ENCODE data around the gene FBXL7. TPM values are rescaled to one million over a fixed set of nuclear protein-coding genes. Genes with fewer than 3 reads are reported as not detected.

FBXL7 gene
- total and polyA plus RNA-seq, 4 donors, result 0.24 to 1.4 (median 1.2) TPM

GRCh38 chr5:15737871-15738664 lies 238.1 kb downstream of the FBXL7 start:
- no peaks in the 10 kb centered on the region for H3K36me3 ChIP-seq (ENCODE audit: control insufficient read depth in 4 of 4, insufficient read depth in 3 of 4, low read depth in 1 of 4, low read length in 3 of 4)
- WGBS, result 74% methylated on average over 5 of the region's 5 CpGs
- H3K4me1 ChIP-seq (ENCODE audit: control insufficient read depth in 4 of 4, insufficient read depth in 4 of 4, low read length in 3 of 4), result no peaks in the 10 kb centered on the region
- H3K27me3 ChIP-seq (ENCODE audit: control insufficient read depth in 4 of 4, insufficient read depth in 4 of 4, low read length in 3 of 4), result no peaks in the 10 kb centered on the region
- H3K4me3 ChIP-seq (ENCODE audit: low read depth in 1 of 3, low read length in 3 of 3), result no peak overlapping the region
- TF ChIP-seq ZBTB33 (IDR thresholded peaks at IDR 0.05), result no peak
- TF ChIP-seq, protein P1, sequence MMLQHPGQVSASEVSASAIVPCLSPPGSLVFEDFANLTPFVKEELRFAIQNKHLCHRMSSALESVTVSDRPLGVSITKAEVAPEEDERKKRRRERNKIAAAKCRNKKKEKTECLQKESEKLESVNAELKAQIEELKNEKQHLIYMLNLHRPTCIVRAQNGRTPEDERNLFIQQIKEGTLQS (IDR thresholded peaks at IDR 0.05), result no peak
- TF ChIP-seq, protein P2, sequence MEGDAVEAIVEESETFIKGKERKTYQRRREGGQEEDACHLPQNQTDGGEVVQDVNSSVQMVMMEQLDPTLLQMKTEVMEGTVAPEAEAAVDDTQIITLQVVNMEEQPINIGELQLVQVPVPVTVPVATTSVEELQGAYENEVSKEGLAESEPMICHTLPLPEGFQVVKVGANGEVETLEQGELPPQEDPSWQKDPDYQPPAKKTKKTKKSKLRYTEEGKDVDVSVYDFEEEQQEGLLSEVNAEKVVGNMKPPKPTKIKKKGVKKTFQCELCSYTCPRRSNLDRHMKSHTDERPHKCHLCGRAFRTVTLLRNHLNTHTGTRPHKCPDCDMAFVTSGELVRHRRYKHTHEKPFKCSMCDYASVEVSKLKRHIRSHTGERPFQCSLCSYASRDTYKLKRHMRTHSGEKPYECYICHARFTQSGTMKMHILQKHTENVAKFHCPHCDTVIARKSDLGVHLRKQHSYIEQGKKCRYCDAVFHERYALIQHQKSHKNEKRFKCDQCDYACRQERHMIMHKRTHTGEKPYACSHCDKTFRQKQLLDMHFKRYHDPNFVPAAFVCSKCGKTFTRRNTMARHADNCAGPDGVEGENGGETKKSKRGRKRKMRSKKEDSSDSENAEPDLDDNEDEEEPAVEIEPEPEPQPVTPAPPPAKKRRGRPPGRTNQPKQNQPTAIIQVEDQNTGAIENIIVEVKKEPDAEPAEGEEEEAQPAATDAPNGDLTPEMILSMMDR (IDR thresholded peaks at IDR 0.05; ENCODE audit: low read depth, low read length, missing input control), result no peak
- TF ChIP-seq YY1 (IDR thresholded peaks at IDR 0.05), result no peak
- no peak for TF ChIP-seq TAF1 (conservative IDR thresholded peaks at IDR 0.05)
- TF ChIP-seq RXRA (IDR thresholded peaks at IDR 0.05), result no peak
- TF ChIP-seq NR2F2 (IDR thresholded peaks at IDR 0.05), result no peak
- TF ChIP-seq, protein P3, sequence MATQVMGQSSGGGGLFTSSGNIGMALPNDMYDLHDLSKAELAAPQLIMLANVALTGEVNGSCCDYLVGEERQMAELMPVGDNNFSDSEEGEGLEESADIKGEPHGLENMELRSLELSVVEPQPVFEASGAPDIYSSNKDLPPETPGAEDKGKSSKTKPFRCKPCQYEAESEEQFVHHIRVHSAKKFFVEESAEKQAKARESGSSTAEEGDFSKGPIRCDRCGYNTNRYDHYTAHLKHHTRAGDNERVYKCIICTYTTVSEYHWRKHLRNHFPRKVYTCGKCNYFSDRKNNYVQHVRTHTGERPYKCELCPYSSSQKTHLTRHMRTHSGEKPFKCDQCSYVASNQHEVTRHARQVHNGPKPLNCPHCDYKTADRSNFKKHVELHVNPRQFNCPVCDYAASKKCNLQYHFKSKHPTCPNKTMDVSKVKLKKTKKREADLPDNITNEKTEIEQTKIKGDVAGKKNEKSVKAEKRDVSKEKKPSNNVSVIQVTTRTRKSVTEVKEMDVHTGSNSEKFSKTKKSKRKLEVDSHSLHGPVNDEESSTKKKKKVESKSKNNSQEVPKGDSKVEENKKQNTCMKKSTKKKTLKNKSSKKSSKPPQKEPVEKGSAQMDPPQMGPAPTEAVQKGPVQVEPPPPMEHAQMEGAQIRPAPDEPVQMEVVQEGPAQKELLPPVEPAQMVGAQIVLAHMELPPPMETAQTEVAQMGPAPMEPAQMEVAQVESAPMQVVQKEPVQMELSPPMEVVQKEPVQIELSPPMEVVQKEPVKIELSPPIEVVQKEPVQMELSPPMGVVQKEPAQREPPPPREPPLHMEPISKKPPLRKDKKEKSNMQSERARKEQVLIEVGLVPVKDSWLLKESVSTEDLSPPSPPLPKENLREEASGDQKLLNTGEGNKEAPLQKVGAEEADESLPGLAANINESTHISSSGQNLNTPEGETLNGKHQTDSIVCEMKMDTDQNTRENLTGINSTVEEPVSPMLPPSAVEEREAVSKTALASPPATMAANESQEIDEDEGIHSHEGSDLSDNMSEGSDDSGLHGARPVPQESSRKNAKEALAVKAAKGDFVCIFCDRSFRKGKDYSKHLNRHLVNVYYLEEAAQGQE (IDR thresholded peaks at IDR 0.05), result no peak
- no peak for TF ChIP-seq EGR1 (IDR thresholded peaks at IDR 0.05; ENCODE audit: low read depth in 2 of 2)
- no peak for TF ChIP-seq SP1 (IDR thresholded peaks at IDR 0.05)
- no peak for TF ChIP-seq HNF4A (conservative IDR thresholded peaks at IDR 0.05)
- TF ChIP-seq JUND (IDR thresholded peaks at IDR 0.05), result no peak
- TF ChIP-seq MAX (IDR thresholded peaks at IDR 0.05), result no peak
- TF ChIP-seq FOXA1 (IDR thresholded peaks at IDR 0.05), result no peak
- no peak for TF ChIP-seq RAD21 (IDR thresholded peaks at IDR 0.05)
- DNase-seq (ENCODE audit: low spot score), result no peak
- no peaks in the 10 kb centered on the region for H3K9me3 ChIP-seq (ENCODE audit: control insufficient read depth in 4 of 4, low read length in 3 of 4)
- no peak overlapping the region for H3K27ac ChIP-seq (ENCODE audit: low read depth in 1 of 2, low read length in 2 of 2)
- no peak overlapping the region for H3K9ac ChIP-seq (ENCODE audit: low read depth in 1 of 2, low read length in 2 of 2)

DNA sequence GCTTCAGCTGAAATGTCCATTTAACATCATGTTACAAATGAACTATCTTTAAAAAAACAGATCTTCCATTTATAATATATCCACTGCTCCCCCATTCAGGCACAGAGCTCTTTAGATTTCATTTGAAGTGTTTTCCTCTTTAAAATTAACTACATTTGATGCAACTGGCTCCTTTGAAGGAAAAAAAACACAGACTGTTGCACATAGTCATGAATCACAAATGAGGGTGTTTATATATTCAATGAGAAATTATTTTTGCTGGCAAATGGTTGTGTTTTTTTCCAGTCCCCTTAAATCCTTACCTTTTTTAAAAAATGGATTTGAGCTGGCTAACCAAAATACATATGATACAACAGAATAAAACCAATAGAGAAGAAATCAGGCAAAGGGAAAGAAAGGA lies 240.4 kb downstream of the FBXL7 start:
- Histone ChIP-seq H3K4me1 (ENCODE audit: control insufficient read depth in 4 of 4, insufficient read depth in 4 of 4, low read length in 3 of 4) (no peaks in the 10 kb centered on the region), H3K9ac (ENCODE audit: low read depth in 1 of 2, low read length in 2 of 2) (no peak overlapping the region), H3K4me3 (ENCODE audit: low read depth in 1 of 3, low read length in 3 of 3) (no peak overlapping the region), H3K27me3 (ENCODE audit: control insufficient read depth in 4 of 4, insufficient read depth in 4 of 4, low read length in 3 of 4) (no peaks in the 10 kb centered on the region), H3K27ac (ENCODE audit: low read depth in 1 of 2, low read length in 2 of 2) (no peak overlapping the region), H3K36me3 (ENCODE audit: control insufficient read depth in 4 of 4, insufficient read depth in 3 of 4, low read depth in 1 of 4, low read length in 3 of 4) (no peaks in the 10 kb centered on the region), H3K9me3 (ENCODE audit: control insufficient read depth in 4 of 4, low read length in 3 of 4) (no peaks in the 10 kb centered on the region)
- no peak for DNase-seq (ENCODE audit: low spot score)
- TF ChIP-seq MAX (IDR thresholded peaks at IDR 0.05) (no peak), YY1 (IDR thresholded peaks at IDR 0.05) (no peak), GABPA (IDR thresholded peaks at IDR 0.05 in 1 of 2, conservative IDR thresholded peaks at IDR 0.05 in 1 of 2) (no peak), HNF4G (IDR thresholded peaks at IDR 0.05) (no peak), RXRA (IDR thresholded peaks at IDR 0.05) (no peak), HNF4A (conservative IDR thresholded peaks at IDR 0.05) (no peak), TAF1 (conservative IDR thresholded peaks at IDR 0.05) (no peak)
- TF ChIP-seq, protein P1 (IDR thresholded peaks at IDR 0.05), result no peak

Data from liver (tissue), 9 donors.